SK-N-SH treated with all-trans-retinoic acid at 6 μM for 48 hours (cell line): ENCODE results near the gene ZDHHC8.

ENCODE experiments used
- ATAC-seq: fragments of 200-7000 bp; cut with Tn5 transposase; 3 replicates; pipeline ENCODE4 v1.9.1; 2020; ENCODE audit warnings: mild to moderate bottlenecking, moderate library complexity
- ARNTL ChIP-seq: fragments of 450-650 bp; formaldehyde crosslinking; IDR thresholded peaks from 2 replicates; pipeline ENCODE4 v1.5.0; 2020; ENCODE audit warnings: low read depth, mild to moderate bottlenecking, moderate library complexity, borderline replicate concordance
- CSDC2 ChIP-seq: fragments of 250-450 bp; sonication (Bioruptor Pico); IDR thresholded peaks from 2 replicates; pipeline ENCODE4 v1.5.0; 2020; ENCODE audit warnings: mild to moderate bottlenecking, moderate library complexity
- ESRRG ChIP-seq: fragments of 250-450 bp; sonication (Bioruptor Pico); IDR thresholded peaks from 2 replicates; pipeline ENCODE4 v1.6.1; 2021; ENCODE audit warnings: mild to moderate bottlenecking
- GLIS3 ChIP-seq: fragments of 250-450 bp; sonication (Bioruptor Pico); IDR thresholded peaks from 2 replicates; pipeline ENCODE4 v1.5.0; 2020; ENCODE audit warnings: mild to moderate bottlenecking, moderate library complexity
- ISL1 ChIP-seq: fragments of 250-450 bp; sonication (Bioruptor Pico); IDR thresholded peaks from 2 replicates; pipeline ENCODE4 v2.1.2; 2022; ENCODE audit warnings: mild to moderate bottlenecking, moderate library complexity
- PPARA ChIP-seq: fragments of 250-450 bp; sonication (Bioruptor Pico); IDR thresholded peaks from 2 replicates; pipeline ENCODE4 v1.5.0; 2020; ENCODE audit warnings: mild to moderate bottlenecking, borderline replicate concordance
- RARB ChIP-seq: fragments of 250-450 bp; sonication (Bioruptor Pico); IDR thresholded peaks from 2 replicates; pipeline ENCODE4 v1.8.0; 2021; ENCODE audit warnings: mild to moderate bottlenecking, moderate library complexity
- SNAI2 ChIP-seq: fragments of 250-450 bp; sonication (Bioruptor Pico); IDR thresholded peaks from 2 replicates; pipeline ENCODE4 v1.5.0; 2020; ENCODE audit warnings: mild to moderate bottlenecking, moderate library complexity
- TOX ChIP-seq: fragments of 250-450 bp; sonication (Bioruptor Pico); IDR thresholded peaks from 2 replicates; pipeline ENCODE4 v1.8.0; 2021; ENCODE audit warnings: mild to moderate bottlenecking, moderate library complexity, borderline replicate concordance
- ZC3H10 ChIP-seq: fragments of 250-450 bp; sonication (Bioruptor Pico); IDR thresholded peaks from 2 replicates; pipeline ENCODE4 v1.5.1; 2021; ENCODE audit warnings: mild to moderate bottlenecking, moderate library complexity
- ZFP3 ChIP-seq: fragments of 250-450 bp; sonication (Bioruptor Pico); IDR thresholded peaks from 2 replicates; pipeline ENCODE4 v1.5.0; 2020; ENCODE audit warnings: mild to moderate bottlenecking, moderate library complexity
- ZFP30 ChIP-seq: fragments of 450-650 bp; formaldehyde crosslinking; IDR thresholded peaks from 2 replicates; pipeline ENCODE4 v1.5.0; 2022; ENCODE audit warnings: mild to moderate bottlenecking, moderate library complexity
- ZNF8 ChIP-seq: fragments of 450-650 bp; formaldehyde crosslinking; IDR thresholded peaks from 2 replicates; pipeline ENCODE4 v1.5.0; 2020; ENCODE audit warnings: mild to moderate bottlenecking, moderate library complexity
- TF ChIP-seq, protein P1 (sequence below): fragments of 250-450 bp; sonication (Bioruptor Pico); IDR thresholded peaks from 2 replicates; pipeline ENCODE4 v1.5.1; 2021; ENCODE audit warnings: mild to moderate bottlenecking, moderate library complexity
- TF ChIP-seq, protein P2 (sequence below): fragments of 250-450 bp; sonication (Bioruptor Pico); IDR thresholded peaks from 2 replicates; pipeline ENCODE4 v1.8.0; 2020; ENCODE audit warnings: mild to moderate bottlenecking, moderate library complexity, borderline replicate concordance
- TF ChIP-seq, protein P3 (sequence below): fragments of 250-450 bp; sonication (Bioruptor Pico); IDR thresholded peaks from 2 replicates; pipeline ENCODE4 v1.5.1; 2020; ENCODE audit warnings: low read depth, mild to moderate bottlenecking, moderate library complexity
- TF ChIP-seq, protein P4 (sequence below): fragments of 250-450 bp; sonication (Bioruptor Pico); IDR thresholded peaks from 2 replicates; pipeline ENCODE4 v1.5.0; 2020; ENCODE audit warnings: mild to moderate bottlenecking, moderate library complexity
- TF ChIP-seq, protein P5 (sequence below): fragments of 250-450 bp; sonication (Bioruptor Pico); IDR thresholded peaks from 2 replicates; pipeline ENCODE4 v1.8.0; 2021; ENCODE audit warnings: low read depth, mild to moderate bottlenecking, moderate library complexity, borderline replicate concordance

ZDHHC8 gene, protein sequence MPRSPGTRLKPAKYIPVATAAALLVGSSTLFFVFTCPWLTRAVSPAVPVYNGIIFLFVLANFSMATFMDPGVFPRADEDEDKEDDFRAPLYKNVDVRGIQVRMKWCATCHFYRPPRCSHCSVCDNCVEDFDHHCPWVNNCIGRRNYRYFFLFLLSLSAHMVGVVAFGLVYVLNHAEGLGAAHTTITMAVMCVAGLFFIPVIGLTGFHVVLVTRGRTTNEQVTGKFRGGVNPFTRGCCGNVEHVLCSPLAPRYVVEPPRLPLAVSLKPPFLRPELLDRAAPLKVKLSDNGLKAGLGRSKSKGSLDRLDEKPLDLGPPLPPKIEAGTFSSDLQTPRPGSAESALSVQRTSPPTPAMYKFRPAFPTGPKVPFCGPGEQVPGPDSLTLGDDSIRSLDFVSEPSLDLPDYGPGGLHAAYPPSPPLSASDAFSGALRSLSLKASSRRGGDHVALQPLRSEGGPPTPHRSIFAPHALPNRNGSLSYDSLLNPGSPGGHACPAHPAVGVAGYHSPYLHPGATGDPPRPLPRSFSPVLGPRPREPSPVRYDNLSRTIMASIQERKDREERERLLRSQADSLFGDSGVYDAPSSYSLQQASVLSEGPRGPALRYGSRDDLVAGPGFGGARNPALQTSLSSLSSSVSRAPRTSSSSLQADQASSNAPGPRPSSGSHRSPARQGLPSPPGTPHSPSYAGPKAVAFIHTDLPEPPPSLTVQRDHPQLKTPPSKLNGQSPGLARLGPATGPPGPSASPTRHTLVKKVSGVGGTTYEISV

DNA sequence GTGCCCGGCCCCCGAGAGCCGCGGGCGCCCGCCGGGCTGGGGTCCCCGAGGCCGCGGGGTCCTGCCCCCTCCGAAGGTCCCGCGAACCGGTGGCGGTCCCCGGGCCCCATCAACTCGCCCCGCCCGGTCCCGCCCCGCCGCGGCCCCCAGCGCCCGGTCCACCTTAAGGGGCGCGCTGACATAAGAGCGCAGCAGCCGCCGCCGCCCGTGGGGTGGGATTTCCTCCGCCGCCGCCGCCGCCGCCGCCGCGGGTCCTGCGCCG, at the start of gene ZDHHC8:
ZDHHC8 (plus strand) TSS at position 208 of the 262 bp plus-strand sequence. CDS start 144 bp downstream, outside the sequence.
- ATAC-seq = no peak; the same call in 2 of the 3 replicates
- no peak for TF ChIP-seq PPARA
- TF ChIP-seq ARNTL (CRISPR knock-in tag) = no peak
- TF ChIP-seq GLIS3 = no peak
- TF ChIP-seq, protein P1, sequence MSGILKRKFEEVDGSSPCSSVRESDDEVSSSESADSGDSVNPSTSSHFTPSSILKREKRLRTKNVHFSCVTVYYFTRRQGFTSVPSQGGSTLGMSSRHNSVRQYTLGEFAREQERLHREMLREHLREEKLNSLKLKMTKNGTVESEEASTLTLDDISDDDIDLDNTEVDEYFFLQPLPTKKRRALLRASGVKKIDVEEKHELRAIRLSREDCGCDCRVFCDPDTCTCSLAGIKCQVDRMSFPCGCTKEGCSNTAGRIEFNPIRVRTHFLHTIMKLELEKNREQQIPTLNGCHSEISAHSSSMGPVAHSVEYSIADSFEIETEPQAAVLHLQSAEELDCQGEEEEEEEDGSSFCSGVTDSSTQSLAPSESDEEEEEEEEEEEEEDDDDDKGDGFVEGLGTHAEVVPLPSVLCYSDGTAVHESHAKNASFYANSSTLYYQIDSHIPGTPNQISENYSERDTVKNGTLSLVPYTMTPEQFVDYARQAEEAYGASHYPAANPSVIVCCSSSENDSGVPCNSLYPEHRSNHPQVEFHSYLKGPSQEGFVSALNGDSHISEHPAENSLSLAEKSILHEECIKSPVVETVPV (CRISPR knock-in tag) = no peak
- TF ChIP-seq, protein P2, sequence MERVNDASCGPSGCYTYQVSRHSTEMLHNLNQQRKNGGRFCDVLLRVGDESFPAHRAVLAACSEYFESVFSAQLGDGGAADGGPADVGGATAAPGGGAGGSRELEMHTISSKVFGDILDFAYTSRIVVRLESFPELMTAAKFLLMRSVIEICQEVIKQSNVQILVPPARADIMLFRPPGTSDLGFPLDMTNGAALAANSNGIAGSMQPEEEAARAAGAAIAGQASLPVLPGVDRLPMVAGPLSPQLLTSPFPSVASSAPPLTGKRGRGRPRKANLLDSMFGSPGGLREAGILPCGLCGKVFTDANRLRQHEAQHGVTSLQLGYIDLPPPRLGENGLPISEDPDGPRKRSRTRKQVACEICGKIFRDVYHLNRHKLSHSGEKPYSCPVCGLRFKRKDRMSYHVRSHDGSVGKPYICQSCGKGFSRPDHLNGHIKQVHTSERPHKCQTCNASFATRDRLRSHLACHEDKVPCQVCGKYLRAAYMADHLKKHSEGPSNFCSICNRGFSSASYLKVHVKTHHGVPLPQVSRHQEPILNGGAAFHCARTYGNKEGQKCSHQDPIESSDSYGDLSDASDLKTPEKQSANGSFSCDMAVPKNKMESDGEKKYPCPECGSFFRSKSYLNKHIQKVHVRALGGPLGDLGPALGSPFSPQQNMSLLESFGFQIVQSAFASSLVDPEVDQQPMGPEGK (CRISPR knock-in tag) = no peak
- TF ChIP-seq, protein P3, sequence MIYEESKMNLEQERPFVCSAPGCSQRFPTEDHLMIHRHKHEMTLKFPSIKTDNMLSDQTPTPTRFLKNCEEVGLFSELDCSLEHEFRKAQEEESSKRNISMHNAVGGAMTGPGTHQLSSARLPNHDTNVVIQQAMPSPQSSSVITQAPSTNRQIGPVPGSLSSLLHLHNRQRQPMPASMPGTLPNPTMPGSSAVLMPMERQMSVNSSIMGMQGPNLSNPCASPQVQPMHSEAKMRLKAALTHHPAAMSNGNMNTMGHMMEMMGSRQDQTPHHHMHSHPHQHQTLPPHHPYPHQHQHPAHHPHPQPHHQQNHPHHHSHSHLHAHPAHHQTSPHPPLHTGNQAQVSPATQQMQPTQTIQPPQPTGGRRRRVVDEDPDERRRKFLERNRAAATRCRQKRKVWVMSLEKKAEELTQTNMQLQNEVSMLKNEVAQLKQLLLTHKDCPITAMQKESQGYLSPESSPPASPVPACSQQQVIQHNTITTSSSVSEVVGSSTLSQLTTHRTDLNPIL (CRISPR knock-in tag) = no peak
- TF ChIP-seq RARB (CRISPR knock-in tag) = no peak
- TF ChIP-seq, protein P4, sequence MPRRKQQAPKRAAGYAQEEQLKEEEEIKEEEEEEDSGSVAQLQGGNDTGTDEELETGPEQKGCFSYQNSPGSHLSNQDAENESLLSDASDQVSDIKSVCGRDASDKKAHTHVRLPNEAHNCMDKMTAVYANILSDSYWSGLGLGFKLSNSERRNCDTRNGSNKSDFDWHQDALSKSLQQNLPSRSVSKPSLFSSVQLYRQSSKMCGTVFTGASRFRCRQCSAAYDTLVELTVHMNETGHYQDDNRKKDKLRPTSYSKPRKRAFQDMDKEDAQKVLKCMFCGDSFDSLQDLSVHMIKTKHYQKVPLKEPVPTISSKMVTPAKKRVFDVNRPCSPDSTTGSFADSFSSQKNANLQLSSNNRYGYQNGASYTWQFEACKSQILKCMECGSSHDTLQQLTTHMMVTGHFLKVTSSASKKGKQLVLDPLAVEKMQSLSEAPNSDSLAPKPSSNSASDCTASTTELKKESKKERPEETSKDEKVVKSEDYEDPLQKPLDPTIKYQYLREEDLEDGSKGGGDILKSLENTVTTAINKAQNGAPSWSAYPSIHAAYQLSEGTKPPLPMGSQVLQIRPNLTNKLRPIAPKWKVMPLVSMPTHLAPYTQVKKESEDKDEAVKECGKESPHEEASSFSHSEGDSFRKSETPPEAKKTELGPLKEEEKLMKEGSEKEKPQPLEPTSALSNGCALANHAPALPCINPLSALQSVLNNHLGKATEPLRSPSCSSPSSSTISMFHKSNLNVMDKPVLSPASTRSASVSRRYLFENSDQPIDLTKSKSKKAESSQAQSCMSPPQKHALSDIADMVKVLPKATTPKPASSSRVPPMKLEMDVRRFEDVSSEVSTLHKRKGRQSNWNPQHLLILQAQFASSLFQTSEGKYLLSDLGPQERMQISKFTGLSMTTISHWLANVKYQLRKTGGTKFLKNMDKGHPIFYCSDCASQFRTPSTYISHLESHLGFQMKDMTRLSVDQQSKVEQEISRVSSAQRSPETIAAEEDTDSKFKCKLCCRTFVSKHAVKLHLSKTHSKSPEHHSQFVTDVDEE = no peak
- no peak for TF ChIP-seq ZC3H10 (CRISPR knock-in tag)

DNA sequence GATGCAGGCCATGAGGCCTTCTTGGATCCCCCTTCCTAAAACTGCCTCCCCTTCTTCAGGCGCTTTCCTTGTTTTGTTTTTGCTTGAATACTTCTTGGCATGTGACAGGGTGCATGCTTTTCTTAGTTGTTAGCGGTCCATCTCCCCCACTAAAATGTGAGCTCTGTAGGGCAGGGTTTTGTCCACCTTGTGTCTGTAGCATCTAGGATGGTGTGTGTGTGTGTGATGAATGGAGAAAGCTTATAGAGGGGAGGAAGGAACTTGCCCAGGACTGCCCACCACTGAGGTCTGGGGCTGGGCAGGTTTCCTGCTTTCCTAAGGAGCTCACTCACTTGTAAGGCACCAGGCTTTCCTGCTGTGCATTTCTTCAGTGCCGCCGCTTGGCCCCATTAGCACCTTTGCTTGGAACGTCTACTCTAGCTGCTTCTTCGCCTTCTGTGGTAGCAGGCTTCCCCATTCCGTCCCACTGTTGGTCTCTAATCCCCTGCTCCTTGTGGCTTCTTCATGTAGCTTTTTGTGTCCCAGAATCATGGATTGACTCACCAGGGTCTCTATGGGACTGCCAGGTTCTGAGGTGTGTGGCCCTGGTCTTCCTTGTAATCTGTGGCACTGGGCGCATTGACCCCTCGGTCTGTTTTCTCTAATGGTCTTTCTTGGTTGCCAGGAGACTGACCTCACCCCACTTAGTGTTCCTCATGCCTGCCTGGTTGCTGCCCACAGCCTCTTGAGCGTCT, 48.3 kb upstream of the ZDHHC8 start:
- ATAC-seq = no peak
- TF ChIP-seq TOX (CRISPR knock-in tag) = no peak
- no peak for TF ChIP-seq PPARA
- no peak for TF ChIP-seq RARB (CRISPR knock-in tag)
- no peak for TF ChIP-seq ZFP3
- TF ChIP-seq, protein P2 (CRISPR knock-in tag) = no peak
- TF ChIP-seq ISL1 (CRISPR knock-in tag) = no peak
- TF ChIP-seq ZNF8 (CRISPR knock-in tag) = no peak
- TF ChIP-seq, protein P5, sequence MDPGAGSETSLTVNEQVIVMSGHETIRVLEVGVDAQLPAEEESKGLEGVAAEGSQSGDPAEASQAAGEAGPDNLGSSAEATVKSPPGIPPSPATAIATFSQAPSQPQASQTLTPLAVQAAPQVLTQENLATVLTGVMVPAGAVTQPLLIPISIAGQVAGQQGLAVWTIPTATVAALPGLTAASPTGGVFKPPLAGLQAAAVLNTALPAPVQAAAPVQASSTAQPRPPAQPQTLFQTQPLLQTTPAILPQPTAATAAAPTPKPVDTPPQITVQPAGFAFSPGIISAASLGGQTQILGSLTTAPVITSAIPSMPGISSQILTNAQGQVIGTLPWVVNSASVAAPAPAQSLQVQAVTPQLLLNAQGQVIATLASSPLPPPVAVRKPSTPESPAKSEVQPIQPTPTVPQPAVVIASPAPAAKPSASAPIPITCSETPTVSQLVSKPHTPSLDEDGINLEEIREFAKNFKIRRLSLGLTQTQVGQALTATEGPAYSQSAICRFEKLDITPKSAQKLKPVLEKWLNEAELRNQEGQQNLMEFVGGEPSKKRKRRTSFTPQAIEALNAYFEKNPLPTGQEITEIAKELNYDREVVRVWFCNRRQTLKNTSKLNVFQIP (CRISPR knock-in tag) = no peak
- TF ChIP-seq, protein P4 = no peak
- no peak for TF ChIP-seq ARNTL (CRISPR knock-in tag)
- TF ChIP-seq ESRRG = no peak
- TF ChIP-seq, protein P3 (CRISPR knock-in tag) = no peak
- no peak for TF ChIP-seq ZFP30 (CRISPR knock-in tag)
- TF ChIP-seq GLIS3 = no peak
- TF ChIP-seq SNAI2 (CRISPR knock-in tag) = no peak
- TF ChIP-seq CSDC2 (CRISPR knock-in tag) = no peak
- TF ChIP-seq ZC3H10 (CRISPR knock-in tag) = no peak
